22Rv1 (cell line): ENCODE results near the gene ACTG1.

Experiments
- ZFX ChIP-seq: fragments of 450-650 bp; IDR thresholded peaks from 2 replicates; pipeline ENCODE4 v1.6.1; 2017; ENCODE audit warnings: antibody characterized with exemption, borderline replicate concordance
- TF ChIP-seq, protein P1 (sequence below): fragments of 450-650 bp; IDR thresholded peaks from 2 replicates; pipeline ENCODE4 v1.5.1; 2017; ENCODE audit warnings: mild to moderate bottlenecking

DNA sequence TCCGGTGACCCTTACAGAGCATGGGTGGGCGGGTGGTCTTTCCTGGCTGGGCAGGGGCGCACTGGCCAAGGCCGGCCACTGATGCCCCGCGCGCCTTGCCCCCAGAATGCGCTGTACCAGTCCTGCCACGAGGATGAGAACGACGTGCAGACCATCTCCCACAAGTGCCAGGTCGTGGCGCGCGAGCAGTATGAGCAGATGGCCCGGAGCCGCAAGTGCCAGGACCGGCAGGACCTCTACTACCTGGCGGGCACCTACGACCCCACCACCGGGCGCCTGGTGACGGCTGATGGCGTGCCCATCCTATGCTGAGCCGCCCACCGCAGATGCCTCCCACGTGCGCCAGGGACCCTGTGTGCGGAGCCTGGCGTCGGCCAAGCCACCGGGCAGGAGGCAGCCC is 49.1 kb downstream of the ACTG1 start:
- TF ChIP-seq, protein P1, sequence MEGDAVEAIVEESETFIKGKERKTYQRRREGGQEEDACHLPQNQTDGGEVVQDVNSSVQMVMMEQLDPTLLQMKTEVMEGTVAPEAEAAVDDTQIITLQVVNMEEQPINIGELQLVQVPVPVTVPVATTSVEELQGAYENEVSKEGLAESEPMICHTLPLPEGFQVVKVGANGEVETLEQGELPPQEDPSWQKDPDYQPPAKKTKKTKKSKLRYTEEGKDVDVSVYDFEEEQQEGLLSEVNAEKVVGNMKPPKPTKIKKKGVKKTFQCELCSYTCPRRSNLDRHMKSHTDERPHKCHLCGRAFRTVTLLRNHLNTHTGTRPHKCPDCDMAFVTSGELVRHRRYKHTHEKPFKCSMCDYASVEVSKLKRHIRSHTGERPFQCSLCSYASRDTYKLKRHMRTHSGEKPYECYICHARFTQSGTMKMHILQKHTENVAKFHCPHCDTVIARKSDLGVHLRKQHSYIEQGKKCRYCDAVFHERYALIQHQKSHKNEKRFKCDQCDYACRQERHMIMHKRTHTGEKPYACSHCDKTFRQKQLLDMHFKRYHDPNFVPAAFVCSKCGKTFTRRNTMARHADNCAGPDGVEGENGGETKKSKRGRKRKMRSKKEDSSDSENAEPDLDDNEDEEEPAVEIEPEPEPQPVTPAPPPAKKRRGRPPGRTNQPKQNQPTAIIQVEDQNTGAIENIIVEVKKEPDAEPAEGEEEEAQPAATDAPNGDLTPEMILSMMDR: no peak
- TF ChIP-seq ZFX: no peak
